H1 (cell line): ENCODE results near the gene ACOT9. TPM values are rescaled to one million over a fixed set of nuclear protein-coding genes. Genes with fewer than 3 reads are reported as not detected.

Source experiments
- CTCF ChIA-PET: fragments of 300-600 bp; sonication (Branson Sonifier 250); formaldehyde crosslinking; loops from one replicate; lab custom pipeline; 2021; ENCODE audit not compliant: partially characterized antibody; lab: Charles Lee
- POLR2A ChIA-PET: fragments of 300-600 bp; sonication (Branson Sonifier 250); formaldehyde crosslinking; loops from one replicate; lab custom pipeline; 2021; ENCODE audit warnings: inconsistent platforms; ENCODE audit not compliant: partially characterized antibody; lab: Charles Lee
- DNase-seq, 2 experiments: peaks; one replicate each; pipeline versions ENCODE4 v3.0.0 to v3.0.0-alpha.2; 2010 to 2022; ENCODE audit warnings: low spot score in 2 of 2, low read depth in 1 of 2, mixed read lengths in 1 of 2
- FAIRE-seq: peaks from 2 replicates; lab custom pipeline; 2011; peaks lifted over from hg19 to GRCh38; lab: Jason Lieb, UNC
- H2AFZ ChIP-seq: 2 replicates; pipeline ENCODE4 v1.8.1; 2012; ENCODE audit warnings: low read length, inconsistent platforms
- H2AK5ac ChIP-seq: 2 replicates; pipeline ENCODE4 v1.6.1; 2013; ENCODE audit warnings: low read depth, low read length
- H2BK120ac ChIP-seq: replicated peaks from 2 replicates; pipeline ENCODE3; 2013; ENCODE audit warnings: low read depth, low read length, inconsistent platforms
- H2BK12ac ChIP-seq: 2 replicates; pipeline ENCODE4 v1.6.1; 2013; ENCODE audit warnings: low read depth, low read length
- H2BK15ac ChIP-seq: 2 replicates; pipeline ENCODE4 v1.6.1; 2013; ENCODE audit warnings: low read length
- H2BK20ac ChIP-seq: 2 replicates; pipeline ENCODE4 v1.6.1; 2013; ENCODE audit warnings: low read length
- H2BK5ac ChIP-seq: 2 replicates; pipeline ENCODE4 v1.6.1; 2013; ENCODE audit warnings: low read depth, low read length
- H3K14ac ChIP-seq: 2 replicates; pipeline ENCODE4 v1.6.1; 2013; ENCODE audit warnings: inconsistent platforms; ENCODE audit not compliant: insufficient read length
- H3K18ac ChIP-seq: 2 replicates; pipeline ENCODE4 v1.6.1; 2013; ENCODE audit warnings: low read length; ENCODE audit errors: extremely low read depth
- H3K23ac ChIP-seq: 2 replicates; pipeline ENCODE4 v1.6.1; 2013; ENCODE audit warnings: inconsistent platforms; ENCODE audit not compliant: insufficient read length
- H3K23me2 ChIP-seq: 2 replicates; pipeline ENCODE4 v1.6.1; 2013; ENCODE audit warnings: low read depth, low read length
- H3K27ac ChIP-seq: 2 replicates; pipeline ENCODE4 v1.6.1; 2011; ENCODE audit warnings: low read depth, low read length, inconsistent platforms
- H3K27me3 ChIP-seq, 4 experiments: replicated peaks in 1 of 4; 1 replicate in 1 of 4; 2 replicates in 3 of 4; pipeline versions ENCODE4 v1.6.1 to v1.8.1; 2011 to 2013; ENCODE audit warnings: low read length in 3 of 4, mild to moderate bottlenecking in 3 of 4, inconsistent platforms in 2 of 4, mixed read lengths in 2 of 4, moderate library complexity in 1 of 4; ENCODE audit not compliant: control insufficient read depth in 3 of 4, insufficient read depth in 3 of 4; ENCODE audit errors: extremely low read depth in 1 of 4
- H3K36me3 ChIP-seq, 4 experiments: 2 replicates each; pipeline versions ENCODE4 v1.6.1 to v1.8.1; 2011 to 2013; ENCODE audit warnings: mild to moderate bottlenecking in 4 of 4, low read length in 3 of 4, moderate library complexity in 2 of 4, control low read depth in 1 of 4, inconsistent platforms in 1 of 4; ENCODE audit not compliant: insufficient read depth in 4 of 4, control insufficient read depth in 2 of 4
- H3K4ac ChIP-seq: replicated peaks from 2 replicates; pipeline ENCODE3; 2013; ENCODE audit warnings: low read length, low read depth, mixed read lengths, inconsistent platforms; ENCODE audit not compliant: insufficient read length
- H3K4me1 ChIP-seq, 4 experiments: replicated peaks in 1 of 4; 1 replicate in 1 of 4; 2 replicates in 3 of 4; pipeline versions ENCODE4 v1.6.1 to v1.8.1; 2011 to 2013; ENCODE audit warnings: low read length in 3 of 4, inconsistent platforms in 2 of 4, mixed read lengths in 1 of 4; ENCODE audit not compliant: insufficient read depth in 4 of 4, control insufficient read depth in 3 of 4
- H3K4me2 ChIP-seq, 2 experiments: 2 replicates each; pipeline versions ENCODE4 v1.6.1 to v1.8.1; 2011 to 2013; ENCODE audit warnings: low read depth in 2 of 2, low read length in 2 of 2, control low read depth in 1 of 2, inconsistent platforms in 1 of 2, mild to moderate bottlenecking in 1 of 2; ENCODE audit not compliant: insufficient read depth in 1 of 2
- H3K4me3 ChIP-seq, 4 experiments: fragments of 200-600, 300-600 bp in 1 of 4; sonication (generic), shearing (Covaris generic), sonication (Bioruptor Twin) in 1 of 4; 2 replicates each; pipeline versions ENCODE4 v1.5.1 to v1.8.1; 2011 to 2016; ENCODE audit warnings: low read length in 4 of 4, low read depth in 3 of 4, control low read depth in 2 of 4, inconsistent platforms in 2 of 4, mild to moderate bottlenecking in 2 of 4, mixed read lengths in 1 of 4, moderate library complexity in 1 of 4; ENCODE audit not compliant: insufficient read depth in 2 of 4; ENCODE audit errors: extremely low read depth in 1 of 4
- H3K56ac ChIP-seq: replicated peaks from 2 replicates; pipeline ENCODE3; 2013; ENCODE audit warnings: low read depth, mild to moderate bottlenecking, mixed read lengths, low read length, inconsistent platforms; ENCODE audit not compliant: insufficient read length
- H3K79me1 ChIP-seq: 2 replicates; pipeline ENCODE4 v1.6.1; 2013; ENCODE audit warnings: low read depth, low read length, control low read depth
- H3K79me2 ChIP-seq, 2 experiments: 2 replicates each; pipeline versions ENCODE4 v1.6.1 to v1.8.1; 2012 to 2013; ENCODE audit warnings: low read length in 2 of 2, mild to moderate bottlenecking in 2 of 2, inconsistent platforms in 1 of 2; ENCODE audit not compliant: insufficient read depth in 2 of 2, control insufficient read depth in 1 of 2
- H3K9ac ChIP-seq, 4 experiments: replicated peaks in 1 of 4; 1 replicate in 1 of 4; 2 replicates in 3 of 4; pipeline versions ENCODE4 v1.6.1 to v1.8.1; 2011 to 2013; ENCODE audit warnings: low read depth in 3 of 4, low read length in 3 of 4, control low read depth in 2 of 4, mild to moderate bottlenecking in 2 of 4, moderate library complexity in 2 of 4, inconsistent platforms in 1 of 4; ENCODE audit errors: extremely low read depth in 1 of 4
- H3K9me3 ChIP-seq, 2 experiments: 2 replicates each; pipeline versions ENCODE4 v1.6.1 to v1.8.1; 2012 to 2013; ENCODE audit warnings: mild to moderate bottlenecking in 2 of 2, moderate library complexity in 2 of 2, control low read depth in 1 of 2, inconsistent platforms in 1 of 2, low read depth in 1 of 2, low read length in 1 of 2, mixed read lengths in 1 of 2; ENCODE audit not compliant: insufficient read depth in 2 of 2
- H4K20me1 ChIP-seq, 2 experiments: replicated peaks in 1 of 2; 2 replicates each; pipeline versions ENCODE3 to v1.8.1; 2011 to 2013; ENCODE audit warnings: inconsistent platforms in 2 of 2, low read length in 2 of 2, mild to moderate bottlenecking in 1 of 2; ENCODE audit not compliant: insufficient read depth in 2 of 2, control insufficient read depth in 1 of 2
- H4K5ac ChIP-seq: 2 replicates; pipeline ENCODE4 v1.6.1; 2013; ENCODE audit warnings: low read length, low read depth, mixed read lengths, inconsistent platforms; ENCODE audit not compliant: insufficient read length
- H4K8ac ChIP-seq: 2 replicates; pipeline ENCODE4 v1.8.0; 2013; ENCODE audit warnings: mild to moderate bottlenecking, moderate library complexity, low read length, inconsistent platforms; ENCODE audit not compliant: insufficient read depth; ENCODE audit errors: extremely low read depth
- H4K91ac ChIP-seq: replicated peaks from 2 replicates; pipeline ENCODE3; 2013; ENCODE audit warnings: low read length, mixed read lengths, inconsistent platforms; ENCODE audit not compliant: insufficient read length
- CHD1 ChIP-seq: IDR thresholded peaks from 2 replicates; pipeline ENCODE4 v1.6.1; 2012; ENCODE audit warnings: low read depth, low read length, improper control_type of control experiment
- KDM4A ChIP-seq: IDR thresholded peaks from one replicate; pipeline ENCODE4 v1.7.1; 2012; ENCODE audit warnings: low read depth, mild to moderate bottlenecking, moderate library complexity, low read length, inconsistent platforms; ENCODE audit not compliant: severe bottlenecking
- WGBS, 2 experiments: shearing (Covaris generic) in 1 of 2; methylation state at CpG; one replicate each; pipeline versions ENCODE4 v1.1.6 to v1.1.7; 2013 to 2015; ENCODE audit warnings: low lambda C conversion rate in 2 of 2, mixed read lengths in 2 of 2, inconsistent platforms in 1 of 2, low coverage in 1 of 2, missing lambda C conversion rate in 1 of 2; ENCODE audit not compliant: insufficient replicate concordance in 2 of 2, insufficient coverage in 1 of 2, insufficient read length in 1 of 2; ENCODE audit errors: extremely low coverage in 1 of 2, missing lambda C conversion rate in 1 of 2; 5-methylcytosine and 5-hydroxymethylcytosine counted together
- polyA plus RNA-seq, 7 experiments: library from polyadenylated mRNA; depleted of rRNA in 3 of 7; stranded (reverse) in 5 of 7; unstranded in 2 of 7; fragments of >200 nt in 5 of 7; fragments of 200-250 nt in 2 of 7; gene quantifications; 1 replicate in 5 of 7; 2 replicates in 1 of 7; 4 replicates in 1 of 7; pipeline versions ENCODE4 v1.2.1 to v1.2.3, GENCODE V29; 2011 to 2013; ENCODE audit warnings: missing spikeins in 2 of 7, mixed read lengths in 2 of 7
- total RNA-seq: library from RNA; stranded (reverse); fragmentation: NEBNext Ultra II Directional; extraction: Animal tissue kit (Norgen Biotek cat#: 25700); gene quantifications from 2 replicates; pipeline ENCODE4 v1.2.1, GENCODE V29; 2021

ACOT9 gene
- total and polyA plus RNA-seq, 2 of the 8 experiments (the other 6 are each of a cell fraction or from before 2014, with no cell fraction given): 20.7 to 39.5 TPM

GRCh38 chrX:23662853-23663252 lies 80.2 kb downstream of the ACOT9 start:
- no peak overlapping the region for H4K5ac ChIP-seq
- H3K56ac ChIP-seq: no peak overlapping the region
- no peak overlapping the region for H4K91ac ChIP-seq
- H3K4ac ChIP-seq: no peak overlapping the region
- peaks cover 0 to 18% (median 3%) of the 10 kb centered on the region in 4 experiments; a peak in 5 of 7 replicates for H3K4me1 ChIP-seq
- no peaks in the 10 kb centered on the region for H3K23me2 ChIP-seq
- WGBS, 2 experiments: 100% methylated on average over 1 of the region's 1 CpG; no CpG with 5 or more reads in 1 of the 2 experiments
- H3K27me3 ChIP-seq: no peaks in the 10 kb centered on the region
- peaks cover 0 to 1% of the 10 kb centered on the region in 2 experiments; a peak in 2 of 4 replicates for H3K79me2 ChIP-seq
- ChIA-PET POLR2A (no interaction called here), CTCF (no interaction called here)
- no peak overlapping the region for H3K18ac ChIP-seq
- TF ChIP-seq CHD1 (no peak), KDM4A (no peak)
- H4K8ac ChIP-seq: no peak overlapping the region
- H3K14ac ChIP-seq: no peak overlapping the region
- no peak overlapping the region for H2AFZ ChIP-seq
- H2BK15ac ChIP-seq: no peak overlapping the region
- H2BK120ac ChIP-seq: no peak overlapping the region
- no peak overlapping the region for H2AK5ac ChIP-seq
- H2BK5ac ChIP-seq: no peak overlapping the region
- H3K79me1 ChIP-seq: no peaks in the 10 kb centered on the region
- no peak for FAIRE-seq
- no peak overlapping the region for H3K9ac ChIP-seq
- H2BK20ac ChIP-seq: no peak overlapping the region
- no peak overlapping the region for H3K4me2 ChIP-seq
- no peaks in the 10 kb centered on the region for H3K9me3 ChIP-seq
- no peak overlapping the region for H2BK12ac ChIP-seq
- no peak overlapping the region for H3K27ac ChIP-seq
- DNase-seq: no peak
- no peaks in the 10 kb centered on the region for H4K20me1 ChIP-seq
- H3K4me3 ChIP-seq: no peak overlapping the region
- no peaks in the 10 kb centered on the region for H3K36me3 ChIP-seq
- no peak overlapping the region for H3K23ac ChIP-seq
